A673 (cell line): ENCODE measurements around the gene PLXDC2.

Experiments
- CTCF ChIP-seq: fragments of 300-800, 200-600 bp; sonication (generic); conservative IDR thresholded peaks from 2 replicates; pipeline ENCODE4 v1.5.1; 2017; ENCODE audit warnings: low read depth, mild to moderate bottlenecking, antibody characterized with exemption, low read length, moderate library complexity, mixed read lengths
- EZH2 ChIP-seq: fragments of 200-600 bp; sonication (generic); IDR thresholded peaks from 2 replicates; pipeline ENCODE4 v1.6.1; 2017; ENCODE audit warnings: borderline replicate concordance, low read depth, mild to moderate bottlenecking, mixed read lengths, antibody characterized with exemption, low read length; ENCODE audit not compliant: poor library complexity, severe bottlenecking

- no peak for TF ChIP-seq EZH2
- TF ChIP-seq CTCF, result no peak
Observed at GRCh38 chr10:20202337-20202736, 386.1 kb downstream of the PLXDC2 start.
